ENCODE data around the gene TEKT1.

GRCh38 chr17:6811510-6811909 is 20.0 kb downstream of the TEKT1 start:
- TF ChIP-seq, protein P1, sequence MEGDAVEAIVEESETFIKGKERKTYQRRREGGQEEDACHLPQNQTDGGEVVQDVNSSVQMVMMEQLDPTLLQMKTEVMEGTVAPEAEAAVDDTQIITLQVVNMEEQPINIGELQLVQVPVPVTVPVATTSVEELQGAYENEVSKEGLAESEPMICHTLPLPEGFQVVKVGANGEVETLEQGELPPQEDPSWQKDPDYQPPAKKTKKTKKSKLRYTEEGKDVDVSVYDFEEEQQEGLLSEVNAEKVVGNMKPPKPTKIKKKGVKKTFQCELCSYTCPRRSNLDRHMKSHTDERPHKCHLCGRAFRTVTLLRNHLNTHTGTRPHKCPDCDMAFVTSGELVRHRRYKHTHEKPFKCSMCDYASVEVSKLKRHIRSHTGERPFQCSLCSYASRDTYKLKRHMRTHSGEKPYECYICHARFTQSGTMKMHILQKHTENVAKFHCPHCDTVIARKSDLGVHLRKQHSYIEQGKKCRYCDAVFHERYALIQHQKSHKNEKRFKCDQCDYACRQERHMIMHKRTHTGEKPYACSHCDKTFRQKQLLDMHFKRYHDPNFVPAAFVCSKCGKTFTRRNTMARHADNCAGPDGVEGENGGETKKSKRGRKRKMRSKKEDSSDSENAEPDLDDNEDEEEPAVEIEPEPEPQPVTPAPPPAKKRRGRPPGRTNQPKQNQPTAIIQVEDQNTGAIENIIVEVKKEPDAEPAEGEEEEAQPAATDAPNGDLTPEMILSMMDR (IDR thresholded peaks at IDR 0.05) = no peak
- TF ChIP-seq EP300 (IDR thresholded peaks at IDR 0.05) (no peak), POLR2A (IDR thresholded peaks at IDR 0.05) (no peak)
